ENCODE results near the gene TPSB2. TPM values are rescaled to one million over a fixed set of nuclear protein-coding genes. Genes with fewer than 3 reads are reported as not detected.
"Not testable (repeated sequence)": the region's sequence is repeated elsewhere in the genome, so short reads cannot be mapped to it uniquely, and the experiment has no call there.

The TPSB2 gene
- total RNA-seq, 4 donors from 2014 or later: 27.8 to 142 (median 91.8) TPM

- Histone ChIP-seq H3K4me1 (no peaks in the 10 kb centered on the region), H3K27ac (peak overlapping the region in 1 of 4 donors; percentile 2), H3K9me3 (no peaks in the 10 kb centered on the region), H3K4me3 (no peak overlapping the region), H3K36me3 (peaks cover 0 to 89% of the 10 kb centered on the region in 2 donors), H3K27me3 (no peaks in the 10 kb centered on the region)
- TF ChIP-seq POLR2AphosphoS5 (IDR thresholded peaks at IDR 0.05): no peak
- TF ChIP-seq POLR2A (IDR thresholded peaks at IDR 0.05): no peak
- no peak for TF ChIP-seq EP300 (IDR thresholded peaks at IDR 0.05)
- no peak for TF ChIP-seq CTCF (IDR thresholded peaks at IDR 0.05)
- no peak for ATAC-seq
- WGBS, 2 donors (ENCODE audit: low coverage in 1 of 2): no CpG with 5 or more reads among the region's 18 CpGs
Observed at GRCh38 chr16:1202274-1202673, 27.7 kb downstream of the TPSB2 start.

GRCh38 chr16:1201444-1201843 is 28.5 kb downstream of the TPSB2 start:
- ATAC-seq: no peak
- WGBS, 2 donors (ENCODE audit: low coverage in 1 of 2): 81% methylated on average over 6 of the region's 25 CpGs; no CpG with 5 or more reads in 1 of the 2 donors
- no peaks in the 10 kb centered on the region for H3K9me3 ChIP-seq
- no peak overlapping the region for H3K27ac ChIP-seq
- no peaks in the 10 kb centered on the region for H3K27me3 ChIP-seq
- peaks cover 0 to 88% of the 10 kb centered on the region in 2 donors for H3K36me3 ChIP-seq
- H3K4me3 ChIP-seq: no peak overlapping the region
- no peak for TF ChIP-seq POLR2A (IDR thresholded peaks at IDR 0.05)
- no peak for TF ChIP-seq CTCF (IDR thresholded peaks at IDR 0.05)
- no peak for TF ChIP-seq POLR2AphosphoS5 (IDR thresholded peaks at IDR 0.05)
- TF ChIP-seq EP300 (IDR thresholded peaks at IDR 0.05): no peak
- H3K4me1 ChIP-seq: no peaks in the 10 kb centered on the region

- Histone ChIP-seq H3K27me3 (no peaks in the 10 kb centered on the region), H3K4me1 (no peaks in the 10 kb centered on the region), H3K9me3 (no peaks in the 10 kb centered on the region), H3K36me3 (peaks cover 0 to 84% of the 10 kb centered on the region in 2 donors), H3K4me3 (no peak overlapping the region), H3K27ac (no peak overlapping the region)
- WGBS, 2 donors (ENCODE audit: low coverage in 1 of 2): 86 to 88% methylated on average over 7 to 17 of the region's 38 CpGs
- no peak for ATAC-seq
- no peak for TF ChIP-seq CTCF (IDR thresholded peaks at IDR 0.05)
- no peak for TF ChIP-seq EP300 (IDR thresholded peaks at IDR 0.05)
- TF ChIP-seq POLR2AphosphoS5 (IDR thresholded peaks at IDR 0.05): no peak
- TF ChIP-seq POLR2A (IDR thresholded peaks at IDR 0.05): no peak
Observed at GRCh38 chr16:1200014-1200627, 29.9 kb downstream of the TPSB2 start.

- H3K36me3 ChIP-seq: peaks cover 0 to 78% of the 10 kb centered on the region in 2 donors
- no peak overlapping the region for H3K4me3 ChIP-seq
- TF ChIP-seq CTCF (IDR thresholded peaks at IDR 0.05) (no peak), EP300 (IDR thresholded peaks at IDR 0.05) (no peak), POLR2AphosphoS5 (IDR thresholded peaks at IDR 0.05) (no peak), POLR2A (IDR thresholded peaks at IDR 0.05) (no peak)
- ATAC-seq: no peak
- no peaks in the 10 kb centered on the region for H3K27me3 ChIP-seq
- H3K4me1 ChIP-seq: peaks cover 0 to 5% (median 3%) of the 10 kb centered on the region in 3 donors
- H3K9me3 ChIP-seq: no peaks in the 10 kb centered on the region
- 73 to 87% methylated on average over 5 to 7 of the region's 19 CpGs for WGBS, 2 donors (ENCODE audit: low coverage in 1 of 2)
- no peak overlapping the region for H3K27ac ChIP-seq
Observed at GRCh38 chr16:1199347-1200013, 30.5 kb downstream of the TPSB2 start.

GRCh38 chr16:1198671-1199346 is 31.2 kb downstream of the TPSB2 start:
- not testable (repeated sequence) for H3K27me3 ChIP-seq, H3K9me3 ChIP-seq, H3K4me3 ChIP-seq, ATAC-seq
- WGBS, 2 donors (ENCODE audit: low coverage in 1 of 2): 88% methylated on average over 6 of the region's 44 CpGs; no CpG with 5 or more reads in 1 of the 2 donors
- Histone ChIP-seq H3K4me1 (peaks cover 0 to 12% (median 10%) of the 10 kb centered on the region in 3 donors), H3K36me3 (peaks cover 0 to 71% of the 10 kb centered on the region in 2 donors), H3K27ac (peak overlapping the region in 1 of 4 donors; percentile 17)
